ENCODE results near the gene CALML6. TPM values are rescaled to one million over a fixed set of nuclear protein-coding genes. Genes with fewer than 3 reads are reported as not detected.

The CALML6 gene
- total RNA-seq, 1 donor from 2014 or later, result 1.3 TPM

- intact Hi-C loops (cut with micrococcal nuclease), result no loop called here
- ATAC-seq (ENCODE audit: low read depth) (no peak), DNase-seq (no peak)
These were observed 27.1 kb downstream of the CALML6 start for GRCh38 chr1:1941868-1942752.

GRCh38 chr1:1942753-1943656 is 27.9 kb downstream of the CALML6 start:
- no peak for TF ChIP-seq CTCF (IDR thresholded peaks at IDR 0.05)
- Mint-ChIP-seq H3K9me3 (no peaks in the 10 kb centered on the region), H3K4me1 (peaks cover 6% of the 10 kb centered on the region), H3K4me3 (peak overlapping the region; percentile 24), H3K27ac (no peak overlapping the region), H3K27me3 (no peaks in the 10 kb centered on the region), H3K36me3 (ENCODE audit: low read depth) (no peaks in the 10 kb centered on the region)
- ChIA-PET POLR2A (no interaction called here), CTCF (interaction anchor here (1.8 to 2.4 kb wide), 2 partner anchors 102 to 231 kb away, joined by 4 to 18 read pairs; no protein-coding TSS in a partner anchor)
- ATAC-seq (ENCODE audit: low read depth), result no peak
- DNase-seq, result no peak
- intact Hi-C loops (cut with micrococcal nuclease), result no loop called here

More at GRCh38 chr1:1941868-1942752, 27.1 kb downstream of the CALML6 start:
- Mint-ChIP-seq H3K27me3 (no peaks in the 10 kb centered on the region), H3K27ac (no peak overlapping the region), H3K4me1 (peaks cover 6% of the 10 kb centered on the region), H3K4me3 (no peak overlapping the region), H3K36me3 (ENCODE audit: low read depth) (no peaks in the 10 kb centered on the region), H3K9me3 (no peaks in the 10 kb centered on the region)
- CTCF ChIA-PET, result interaction anchor here (0.5 to 1.8 kb wide), 3 partner anchors 8 to 103 kb away, joined by 3 to 7 read pairs (median 6); no protein-coding TSS in a partner anchor
- POLR2A ChIA-PET, result no interaction called here
- TF ChIP-seq CTCF (IDR thresholded peaks at IDR 0.05), result no peak

GRCh38 chr1:1943834-1944570 is 28.9 kb downstream of the CALML6 start:
- POLR2A ChIA-PET, result no interaction called here
- Mint-ChIP-seq H3K27me3 (peaks cover 2% of the 10 kb centered on the region), H3K4me3 (peak overlapping the region; percentile 9)

GRCh38 chr1:1945782-1946393 is 30.8 kb downstream of the CALML6 start:
- Mint-ChIP-seq H3K4me3 (no peak overlapping the region), H3K36me3 (ENCODE audit: low read depth) (no peaks in the 10 kb centered on the region), H3K9me3 (peaks cover 4% of the 10 kb centered on the region), H3K4me1 (peaks cover 6% of the 10 kb centered on the region), H3K27me3 (peaks cover 6% of the 10 kb centered on the region), H3K27ac (no peak overlapping the region)
- no peak for DNase-seq
- ChIA-PET POLR2A (no interaction called here), CTCF (interaction anchor here (0.6 kb wide), 1 partner anchor 139 kb away, joined by 4 read pairs; no protein-coding TSS in a partner anchor)
- no peak for TF ChIP-seq CTCF (IDR thresholded peaks at IDR 0.05)
- intact Hi-C loops (cut with micrococcal nuclease), result loop anchor here (2.0 kb wide), 1 partner anchor 195 kb away; no protein-coding TSS in a partner anchor
- no peak for ATAC-seq (ENCODE audit: low read depth)

More at GRCh38 chr1:1943834-1944570, 28.9 kb downstream of the CALML6 start:
- no peaks in the 10 kb centered on the region for H3K9me3 Mint-ChIP-seq
- intact Hi-C loops (cut with micrococcal nuclease), result loop anchor here (1.0 to 2.0 kb wide), 2 partner anchors 100 to 197 kb away; no protein-coding TSS in a partner anchor
- DNase-seq (peak; percentile 63), ATAC-seq (ENCODE audit: low read depth) (peak; percentile 94)
- peak; percentile 48 for TF ChIP-seq CTCF (IDR thresholded peaks at IDR 0.05)
- peaks cover 6% of the 10 kb centered on the region for H3K4me1 Mint-ChIP-seq
- H3K36me3 Mint-ChIP-seq (ENCODE audit: low read depth), result no peaks in the 10 kb centered on the region
- H3K27ac Mint-ChIP-seq, result no peak overlapping the region
- CTCF ChIA-PET, result interaction anchor here (1.5 to 2.4 kb wide), 3 partner anchors 101 to 230 kb away, joined by 3 to 18 read pairs (median 4); no protein-coding TSS in a partner anchor
